MM.1S (cell line): Measurements from ENCODE around the gene ATP10B.

ENCODE experiments used
- EZH2 ChIP-seq: fragments of 300-600 bp; sonication (generic); optimal IDR thresholded peaks from 2 replicates; pipeline ENCODE3; 2017; ENCODE audit warnings: low read depth, mild to moderate bottlenecking, antibody characterized with exemption, low read length, mixed read lengths
- EZH2phosphoT487 ChIP-seq: fragments of 300-600 bp; sonication (generic); IDR thresholded peaks from 2 replicates; pipeline ENCODE4 v1.6.1; 2018; ENCODE audit warnings: antibody characterized with exemption, low read length
- TF ChIP-seq, protein P1 (sequence below): fragments of 300-600 bp; sonication (generic); IDR thresholded peaks from 2 replicates; pipeline ENCODE4 v1.5.1; 2016; ENCODE audit warnings: antibody characterized with exemption, low read length, mixed read lengths

- TF ChIP-seq, protein P1, sequence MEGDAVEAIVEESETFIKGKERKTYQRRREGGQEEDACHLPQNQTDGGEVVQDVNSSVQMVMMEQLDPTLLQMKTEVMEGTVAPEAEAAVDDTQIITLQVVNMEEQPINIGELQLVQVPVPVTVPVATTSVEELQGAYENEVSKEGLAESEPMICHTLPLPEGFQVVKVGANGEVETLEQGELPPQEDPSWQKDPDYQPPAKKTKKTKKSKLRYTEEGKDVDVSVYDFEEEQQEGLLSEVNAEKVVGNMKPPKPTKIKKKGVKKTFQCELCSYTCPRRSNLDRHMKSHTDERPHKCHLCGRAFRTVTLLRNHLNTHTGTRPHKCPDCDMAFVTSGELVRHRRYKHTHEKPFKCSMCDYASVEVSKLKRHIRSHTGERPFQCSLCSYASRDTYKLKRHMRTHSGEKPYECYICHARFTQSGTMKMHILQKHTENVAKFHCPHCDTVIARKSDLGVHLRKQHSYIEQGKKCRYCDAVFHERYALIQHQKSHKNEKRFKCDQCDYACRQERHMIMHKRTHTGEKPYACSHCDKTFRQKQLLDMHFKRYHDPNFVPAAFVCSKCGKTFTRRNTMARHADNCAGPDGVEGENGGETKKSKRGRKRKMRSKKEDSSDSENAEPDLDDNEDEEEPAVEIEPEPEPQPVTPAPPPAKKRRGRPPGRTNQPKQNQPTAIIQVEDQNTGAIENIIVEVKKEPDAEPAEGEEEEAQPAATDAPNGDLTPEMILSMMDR = no peak
- TF ChIP-seq EZH2 (no peak), EZH2phosphoT487 (no peak)
These were observed 47.7 kb upstream of the ATP10B start for GRCh38 chr5:160899735-160900134.
